Body of pancreas (tissue), 4 donors: ENCODE results near the gene GINS1. TPM values are rescaled to one million over a fixed set of nuclear protein-coding genes. Genes with fewer than 3 reads are reported as not detected.

Experiments used
- ATAC-seq: fragments of 150-250 bp; one replicate; pipeline ENCODE4 v1.9.1; 2016
- DNase-seq, 4 donors: peaks; one replicate each; pipeline ENCODE4 v3.0.0-alpha.2; 2019
- H3K27ac ChIP-seq, 4 donors: fragments of 200-600 bp; sonication (generic); 1 replicate in 3 of 4; 2 replicates in 1 of 4; pipeline versions ENCODE4 v1.5.1 to v1.6.1; 2016 to 2019; ENCODE audit warnings: mild to moderate bottlenecking in 1 of 4, mixed read lengths in 1 of 4, moderate library complexity in 1 of 4
- H3K27me3 ChIP-seq, 2 donors: fragments of 200-600 bp; sonication (generic); one replicate each; pipeline ENCODE4 v1.6.0; 2016; ENCODE audit warnings: mild to moderate bottlenecking in 1 of 2
- H3K36me3 ChIP-seq, 2 donors: fragments of 200-600 bp; sonication (generic); replicated peaks in 1 of 2; 2 replicates each; pipeline ENCODE4 v1.5.1; 2016; ENCODE audit warnings: low read depth in 2 of 2; ENCODE audit not compliant: insufficient read depth in 1 of 2
- H3K4me1 ChIP-seq: fragments of 200-600 bp; sonication (generic); one replicate; pipeline ENCODE4 v1.6.0; 2016
- H3K4me3 ChIP-seq, 2 donors: fragments of 200-600 bp; sonication (generic); 1 replicate in 1 of 2; 2 replicates in 1 of 2; pipeline ENCODE4 v1.5.1; 2016 to 2019
- H3K9me3 ChIP-seq, 3 donors: fragments of 200-600 bp; sonication (generic); 1 replicate in 2 of 3; 2 replicates in 1 of 3; pipeline ENCODE4 v1.5.1; 2016
- CTCF ChIP-seq, 7 experiments: fragments of 450-650 bp in 4 of 7; fragments of 200-600 bp in 3 of 7; sonication (generic) in 3 of 7; IDR thresholded peaks; one replicate each; pipeline ENCODE4 v1.5.1; 2016 to 2019; ENCODE audit warnings: antibody characterized with exemption in 7 of 7
- POLR2A ChIP-seq, 3 donors: fragments of 450-650 bp; IDR thresholded peaks; one replicate each; pipeline ENCODE4 v1.6.1; 2016; ENCODE audit warnings: antibody characterized with exemption in 3 of 3, mild to moderate bottlenecking in 2 of 3
- WGBS, 2 donors: methylation state at CpG; one replicate each; pipeline ENCODE4 v1.1.5; 2017; 5-methylcytosine and 5-hydroxymethylcytosine counted together
- intact Hi-C: fragments of 100-400 bp; cut with DNase I; formaldehyde crosslinking; loops from one replicate; pipeline ENCODE4 v1.15.1; 2023
- total RNA-seq, 2 donors: library from RNA; depleted of rRNA; stranded (reverse); fragments of >200 nt; gene quantifications; one replicate each; pipeline ENCODE4 v1.1.0, GENCODE V29; 2016

The GINS1 gene
- total RNA-seq, 2 donors from 2014 or later, result 0.78 to 0.99 TPM

GRCh38 chr20:25478889-25479568 is 71.6 kb downstream of the GINS1 start:
- Histone ChIP-seq H3K4me1 (no peaks in the 10 kb centered on the region), H3K9me3 (no peaks in the 10 kb centered on the region), H3K27me3 (no peaks in the 10 kb centered on the region), H3K4me3 (no peak overlapping the region), H3K36me3 (no peaks in the 10 kb centered on the region), H3K27ac (no peak overlapping the region)
- intact Hi-C loops, result no loop called here
- no peak for DNase-seq
- TF ChIP-seq CTCF (IDR thresholded peaks at IDR 0.05), result no peak
- no peak for TF ChIP-seq POLR2A (IDR thresholded peaks at IDR 0.05)
- no peak for ATAC-seq
- 85 to 89% methylated on average over 15 to 24 of the region's 24 CpGs for WGBS, 2 donors

GRCh38 chr20:25479638-25480037 is 72.2 kb downstream of the GINS1 start:
- Histone ChIP-seq H3K4me1 (no peaks in the 10 kb centered on the region), H3K27me3 (no peaks in the 10 kb centered on the region), H3K9me3 (no peaks in the 10 kb centered on the region), H3K4me3 (no peak overlapping the region), H3K36me3 (no peaks in the 10 kb centered on the region), H3K27ac (no peak overlapping the region)
- 90% methylated on average over 5 of the region's 5 CpGs; no CpG with 5 or more reads in 1 of the 2 donors for WGBS, 2 donors
- no peak for ATAC-seq
- no peak for DNase-seq
- intact Hi-C loops, result no loop called here
- TF ChIP-seq POLR2A (IDR thresholded peaks at IDR 0.05), result no peak

- Histone ChIP-seq H3K4me3 (no peak overlapping the region), H3K36me3 (no peaks in the 10 kb centered on the region), H3K4me1 (no peaks in the 10 kb centered on the region), H3K9me3 (no peaks in the 10 kb centered on the region), H3K27me3 (no peaks in the 10 kb centered on the region), H3K27ac (no peak overlapping the region)
- WGBS, 2 donors, result 86 to 92% methylated on average over 7 of the region's 7 CpGs
- no peak for DNase-seq
- intact Hi-C loops, result no loop called here
- no peak for ATAC-seq
- no peak for TF ChIP-seq CTCF (IDR thresholded peaks at IDR 0.05)
- TF ChIP-seq POLR2A (IDR thresholded peaks at IDR 0.05), result no peak
Observed at GRCh38 chr20:25480156-25480555, 72.7 kb downstream of the GINS1 start.

GRCh38 chr20:25480797-25481196 is 73.3 kb downstream of the GINS1 start:
- WGBS, 2 donors, result 89 to 91% methylated on average over 5 to 9 of the region's 9 CpGs
- TF ChIP-seq CTCF (IDR thresholded peaks at IDR 0.05) (no peak), POLR2A (IDR thresholded peaks at IDR 0.05) (no peak)
- no peaks in the 10 kb centered on the region for H3K36me3 ChIP-seq

GRCh38 chr20:25481235-25481917 is 73.9 kb downstream of the GINS1 start:
- H3K27me3 ChIP-seq, result no peaks in the 10 kb centered on the region
- intact Hi-C loops, result no loop called here
- WGBS, 2 donors, result 91 to 93% methylated on average over 8 to 11 of the region's 11 CpGs
- TF ChIP-seq CTCF (IDR thresholded peaks at IDR 0.05), result no peak
- no peak for TF ChIP-seq POLR2A (IDR thresholded peaks at IDR 0.05)
- DNase-seq (no peak), ATAC-seq (no peak)
- H3K36me3 ChIP-seq, result no peaks in the 10 kb centered on the region
- H3K4me3 ChIP-seq, result no peak overlapping the region
- H3K27ac ChIP-seq, result no peak overlapping the region
- no peaks in the 10 kb centered on the region for H3K4me1 ChIP-seq
- H3K9me3 ChIP-seq, result no peaks in the 10 kb centered on the region

More at GRCh38 chr20:25480797-25481196, 73.3 kb downstream of the GINS1 start:
- no peaks in the 10 kb centered on the region for H3K9me3 ChIP-seq
- intact Hi-C loops, result no loop called here
- H3K4me1 ChIP-seq, result no peaks in the 10 kb centered on the region
- no peaks in the 10 kb centered on the region for H3K27me3 ChIP-seq
- H3K4me3 ChIP-seq, result no peak overlapping the region
- H3K27ac ChIP-seq, result no peak overlapping the region
- DNase-seq, result no peak
- no peak for ATAC-seq
